Uterus (tissue), 2 donors: Measurements from ENCODE around the gene AUTS2.

Source experiments
- CTCF ChIP-seq, 4 experiments: fragments of 200-600 bp in 2 of 4; fragments of 450-650 bp in 2 of 4; sonication (generic) in 2 of 4; IDR thresholded peaks; one replicate each; pipeline ENCODE4 v1.5.1; 2016 to 2019; ENCODE audit warnings: antibody characterized with exemption in 4 of 4, mild to moderate bottlenecking in 2 of 4, moderate library complexity in 1 of 4
- POLR2A ChIP-seq, 2 donors: fragments of 450-650 bp; IDR thresholded peaks; one replicate each; pipeline ENCODE4 v1.6.1; 2016; ENCODE audit warnings: antibody characterized with exemption in 2 of 2, mild to moderate bottlenecking in 1 of 2, moderate library complexity in 1 of 2

GRCh38 chr7:70301673-70302185 lies 703.5 kb downstream of the AUTS2 start:
- no peak for TF ChIP-seq CTCF (IDR thresholded peaks at IDR 0.05)
- TF ChIP-seq POLR2A (IDR thresholded peaks at IDR 0.05) = no peak
